GM19025 (cell line): ENCODE measurements around the gene PCNX2.
"Not testable (repeated sequence)": the region's sequence is repeated elsewhere in the genome, so short reads cannot be mapped to it uniquely, and the experiment has no call there.

ENCODE experiments used
- ATAC-seq: cut with Tn5 transposase; IDR thresholded peaks from one replicate; pipeline ENCODE4 v1.9.1; 2021; ENCODE audit warnings: mild to moderate bottlenecking, low read depth, moderate library complexity; ENCODE audit not compliant: unreplicated experiment

PCNX2 gene

DNA sequence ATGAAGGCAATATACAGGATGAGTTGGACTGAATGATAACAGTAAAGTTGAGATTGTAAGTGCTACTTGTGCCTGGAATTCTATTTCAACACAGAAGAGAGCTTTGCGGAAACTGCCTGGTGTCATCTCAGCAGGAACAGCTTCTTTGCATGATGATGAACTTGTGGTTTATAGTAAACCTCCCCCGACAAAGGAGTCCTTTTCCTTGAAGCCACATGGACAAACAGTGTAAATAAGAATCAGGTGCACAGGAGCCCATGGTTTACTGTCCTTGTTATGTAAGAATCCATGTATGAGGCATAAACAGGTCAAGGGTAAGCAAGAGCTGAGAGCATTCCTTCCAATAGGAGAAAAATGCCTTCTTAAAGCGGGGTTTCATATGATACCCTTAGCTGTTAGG lies 66.2 kb downstream of the PCNX2 start:
- no peak for ATAC-seq

DNA sequence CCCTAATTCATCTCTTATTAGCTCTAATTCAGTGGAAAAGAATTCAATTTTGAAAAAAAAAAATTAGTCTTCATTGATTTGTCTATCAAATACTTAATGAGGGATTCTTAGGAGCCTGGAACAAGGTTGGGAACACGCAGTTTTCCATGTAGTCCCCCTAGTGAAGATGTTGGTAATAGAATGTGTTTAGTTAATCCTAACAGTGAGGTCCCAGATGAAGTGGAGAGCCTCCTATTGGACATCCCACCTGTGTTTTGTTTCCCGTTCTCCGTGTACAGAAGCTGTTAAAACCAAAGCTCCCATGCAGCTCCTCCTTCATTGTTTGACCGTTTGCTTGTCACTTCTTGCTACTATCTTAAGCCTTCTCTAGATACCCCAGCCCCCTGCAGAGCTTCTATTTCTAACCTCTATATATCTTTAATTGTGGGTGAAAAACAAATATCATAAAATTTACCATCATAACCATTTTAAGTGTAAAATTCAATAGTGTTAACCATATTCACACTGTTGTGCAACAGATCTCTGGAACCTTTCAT lies 67.5 kb downstream of the PCNX2 start:
- no peak for ATAC-seq

DNA sequence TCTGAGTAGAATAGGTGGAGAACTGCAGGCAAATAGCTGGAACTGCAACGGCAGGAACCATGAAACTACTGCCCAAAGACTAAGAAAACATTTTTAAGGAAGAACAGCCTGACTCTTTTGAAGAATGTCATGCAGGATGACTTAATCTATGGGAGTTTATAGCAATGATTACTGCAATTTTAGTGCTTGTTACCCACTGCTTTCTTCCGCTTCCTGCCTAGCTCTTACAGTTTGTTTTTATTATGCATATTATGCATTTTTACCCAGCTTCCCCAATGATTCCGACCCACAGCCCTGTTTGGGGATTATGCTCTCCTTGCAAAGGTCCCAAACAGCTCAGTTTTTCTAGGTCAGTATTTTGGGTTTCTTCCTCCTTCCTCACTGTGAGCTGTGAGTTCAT lies 71.2 kb downstream of the PCNX2 start:
- no peak for ATAC-seq

DNA sequence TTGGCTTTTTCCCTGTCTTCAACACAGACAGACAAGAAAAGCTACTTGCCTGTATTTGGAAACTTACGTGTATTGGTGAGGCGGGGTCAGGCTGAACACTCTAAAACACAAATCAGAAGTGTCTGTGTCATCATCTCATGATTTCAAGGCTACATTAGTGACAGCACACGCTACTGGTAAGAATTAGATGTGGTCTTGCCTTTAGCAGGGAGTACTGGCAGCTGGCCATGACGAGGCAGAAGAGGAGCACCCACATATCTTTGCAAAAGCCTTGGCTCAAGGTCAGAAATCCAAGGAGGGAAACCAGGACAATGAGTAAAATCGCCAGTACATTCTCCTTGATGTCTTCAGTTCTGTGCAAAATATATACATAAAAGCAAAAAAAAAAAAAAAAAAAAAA lies 77.7 kb downstream of the PCNX2 start:
- ATAC-seq, result no peak

DNA sequence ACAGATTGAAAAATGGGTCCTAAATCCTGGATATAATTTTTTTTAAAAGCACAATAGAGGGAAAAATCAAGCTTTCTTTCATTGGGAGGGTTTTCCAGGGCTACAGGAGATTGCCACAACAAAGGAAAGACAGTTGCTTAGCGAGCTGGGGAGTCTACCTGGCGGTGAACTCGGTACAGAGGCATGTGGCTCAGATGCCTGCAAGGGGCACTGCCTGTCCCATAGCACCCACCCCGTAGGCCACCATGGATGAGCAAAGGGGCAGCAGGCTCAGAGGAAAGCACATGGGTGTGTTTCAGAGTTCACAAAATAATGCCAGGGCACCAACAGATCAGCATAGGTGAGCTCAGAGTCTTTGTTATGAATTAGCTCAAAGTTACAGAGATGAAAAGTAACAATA lies 79.5 kb downstream of the PCNX2 start:
- ATAC-seq, result no peak

DNA sequence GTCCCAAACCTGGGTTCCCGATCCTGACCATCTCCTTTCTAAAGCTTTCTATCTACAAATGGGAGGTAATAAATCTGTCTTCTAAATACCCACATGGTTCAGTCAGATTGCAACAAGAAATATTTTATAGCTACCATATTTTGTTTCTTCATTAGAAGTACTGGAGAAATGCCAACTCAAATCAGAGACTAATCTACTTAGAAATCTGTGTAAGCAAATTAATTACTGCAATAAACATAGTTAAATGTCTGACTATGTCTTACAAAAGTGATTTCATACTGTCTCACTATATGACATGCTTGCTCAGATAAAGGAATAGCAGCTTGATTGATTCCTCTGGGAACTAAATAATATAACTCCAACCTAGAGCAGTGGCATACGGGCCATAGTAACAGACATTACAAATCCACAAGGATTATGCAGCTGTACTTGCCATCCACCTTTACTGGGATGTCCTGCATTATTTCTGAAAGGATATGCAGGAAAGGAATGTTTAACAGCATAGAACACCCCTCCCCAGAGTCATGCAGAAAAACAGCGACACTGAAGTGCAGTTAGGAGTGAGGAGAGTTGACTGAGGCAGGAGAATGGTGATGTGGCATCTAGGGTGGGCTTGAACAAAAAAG lies 80.3 kb downstream of the PCNX2 start:
- no peak for ATAC-seq

DNA sequence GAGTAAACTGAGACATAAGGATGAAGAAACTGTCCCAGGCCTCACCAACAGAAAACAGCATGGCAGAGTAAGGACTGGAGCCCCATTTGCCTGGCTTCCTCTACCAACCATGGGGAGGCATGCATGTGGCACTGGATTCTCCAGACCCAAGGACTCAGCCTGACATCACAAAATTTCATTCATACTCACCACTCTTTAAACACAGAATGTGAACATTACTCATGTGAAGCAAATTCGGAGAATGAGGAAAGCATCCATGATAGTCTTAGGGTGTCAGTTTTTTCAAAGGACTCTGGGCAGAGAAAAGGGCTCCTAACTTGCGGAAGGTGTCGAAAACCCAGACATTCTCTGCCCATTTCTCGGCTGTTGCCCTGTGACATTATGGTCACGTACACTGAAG lies 83.9 kb downstream of the PCNX2 start:
- no peak for ATAC-seq

DNA sequence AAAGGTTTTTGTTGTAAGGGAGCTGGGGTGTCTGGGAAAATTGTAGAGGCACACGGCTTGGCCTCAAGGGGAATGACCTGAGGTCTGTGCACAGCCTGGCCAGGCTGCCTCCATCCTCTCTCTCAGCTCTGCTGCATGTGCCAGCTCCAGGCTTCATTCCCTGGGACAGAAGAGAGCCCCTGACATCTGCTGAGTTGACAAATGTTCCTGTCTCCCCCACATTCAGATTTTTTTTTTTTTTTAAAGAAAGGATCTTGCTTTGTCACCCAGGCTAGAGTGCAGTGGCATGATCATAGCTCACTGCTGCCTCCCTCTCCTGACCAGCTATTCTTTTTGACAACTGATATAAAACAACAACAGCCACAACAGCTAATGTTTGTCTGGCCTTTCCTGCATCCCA lies 84.4 kb downstream of the PCNX2 start:
- no peak for ATAC-seq

DNA sequence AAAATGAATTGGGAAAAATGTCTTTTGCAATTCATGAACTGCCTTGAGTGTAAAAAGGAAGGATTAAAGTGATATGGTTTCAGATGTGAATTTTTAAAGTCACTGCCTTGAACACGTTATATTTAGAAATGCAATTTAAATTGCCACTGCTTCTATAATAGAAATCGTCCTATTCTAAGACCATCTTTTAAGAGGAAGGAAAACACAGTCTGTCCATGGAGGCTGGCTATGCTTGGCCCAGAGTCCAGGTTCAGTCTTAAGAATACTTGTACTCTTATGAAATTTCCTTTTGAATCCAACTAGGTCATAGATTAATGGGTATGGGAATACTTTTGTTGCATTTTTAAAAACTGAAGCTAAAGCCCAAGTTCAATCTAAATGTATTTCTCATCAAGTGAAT lies 86.0 kb downstream of the PCNX2 start:
- ATAC-seq, result no peak

DNA sequence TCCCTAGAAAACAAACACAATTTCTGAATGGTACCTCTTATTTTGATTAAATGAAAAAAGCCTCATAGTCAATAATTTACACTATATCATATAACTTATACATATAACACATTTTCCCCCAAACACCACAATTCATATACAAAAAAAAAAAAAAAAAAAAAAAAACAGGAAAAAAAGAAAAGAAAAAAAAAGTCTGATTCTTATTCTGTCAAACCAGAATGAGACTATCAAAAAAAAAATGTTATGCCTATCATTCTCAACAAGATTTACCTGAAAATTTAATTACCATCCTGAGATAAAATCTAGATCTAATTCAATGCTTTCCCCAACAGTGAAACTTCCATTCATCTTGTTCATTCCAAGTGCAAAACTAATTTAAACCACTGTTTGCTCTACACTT lies 86.8 kb downstream of the PCNX2 start:
- ATAC-seq, result no peak

DNA sequence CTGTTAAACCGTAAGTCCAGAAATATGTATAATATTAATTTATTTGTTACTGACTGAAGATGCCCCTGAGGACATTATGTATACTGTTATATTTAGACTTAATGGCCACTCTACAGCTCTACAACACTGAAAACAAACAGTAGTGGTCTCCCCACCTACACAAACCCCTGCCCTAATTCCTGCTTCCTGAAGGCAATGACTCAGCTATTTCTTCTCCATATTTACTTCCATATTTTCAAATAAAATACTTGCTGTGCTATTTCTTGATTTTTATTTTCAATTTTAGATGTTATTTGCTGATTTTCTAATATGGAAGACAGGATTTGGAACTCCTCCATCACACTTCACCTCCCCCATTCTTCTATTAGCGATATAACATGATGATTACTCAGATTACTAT lies 97.6 kb downstream of the PCNX2 start:
- ATAC-seq, result no peak

DNA sequence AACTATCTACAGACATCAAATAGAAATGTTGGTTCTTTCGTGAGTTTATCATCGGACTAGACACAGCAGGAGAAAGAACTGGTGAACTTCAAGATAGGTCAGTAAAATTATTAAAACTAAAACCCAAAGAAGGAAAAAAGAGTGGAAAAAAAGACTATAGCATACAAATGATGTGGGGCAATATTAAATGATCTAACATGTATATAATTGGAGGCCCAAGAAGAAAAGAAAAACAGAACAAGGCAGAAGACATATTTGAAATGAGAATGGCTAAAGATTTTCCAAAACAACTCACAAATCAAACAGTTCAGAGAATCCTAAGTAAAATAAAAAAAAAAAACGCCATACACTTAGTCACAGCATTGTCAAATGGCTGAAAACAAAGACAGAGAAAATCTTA lies 101.8 kb downstream of the PCNX2 start:
- ATAC-seq, result no peak

DNA sequence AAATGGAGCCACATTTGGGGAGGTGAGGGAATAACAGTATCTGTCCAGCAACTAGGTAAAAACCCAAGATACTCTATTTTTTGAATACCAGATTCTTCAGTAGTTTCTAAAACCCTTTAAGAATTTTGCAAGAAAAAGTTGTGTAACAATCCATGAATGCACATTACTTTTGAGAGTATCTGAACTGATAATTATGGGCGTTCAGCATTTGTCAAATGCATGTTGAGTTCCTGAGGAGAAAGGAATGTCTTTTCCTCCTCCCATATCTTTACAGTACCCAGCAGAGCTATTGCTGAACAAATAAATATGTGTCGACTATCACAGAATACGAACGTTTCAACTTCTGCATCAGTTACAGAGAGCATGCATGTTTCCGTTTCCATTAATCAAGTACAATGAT lies 104.5 kb downstream of the PCNX2 start:
- ATAC-seq, result no peak

DNA sequence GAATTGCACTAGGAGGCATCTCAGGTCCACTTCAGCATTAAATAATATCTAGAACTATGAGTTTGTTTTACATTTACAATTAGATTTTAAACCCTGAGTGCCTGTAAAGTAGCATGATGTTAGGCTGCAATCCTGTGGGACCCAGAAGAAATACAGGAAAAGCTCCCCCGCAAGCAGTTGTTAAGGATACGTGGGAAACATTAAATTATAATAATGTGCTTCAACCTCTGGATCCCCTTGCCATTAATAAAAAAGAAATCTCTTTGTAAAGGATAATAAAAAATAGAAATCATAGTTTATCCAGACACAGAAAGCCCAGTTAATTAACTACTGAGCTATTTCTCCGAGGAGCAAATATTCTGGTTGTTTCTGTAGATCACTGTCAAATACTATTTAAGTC lies 106.0 kb downstream of the PCNX2 start:
- no peak for ATAC-seq

DNA sequence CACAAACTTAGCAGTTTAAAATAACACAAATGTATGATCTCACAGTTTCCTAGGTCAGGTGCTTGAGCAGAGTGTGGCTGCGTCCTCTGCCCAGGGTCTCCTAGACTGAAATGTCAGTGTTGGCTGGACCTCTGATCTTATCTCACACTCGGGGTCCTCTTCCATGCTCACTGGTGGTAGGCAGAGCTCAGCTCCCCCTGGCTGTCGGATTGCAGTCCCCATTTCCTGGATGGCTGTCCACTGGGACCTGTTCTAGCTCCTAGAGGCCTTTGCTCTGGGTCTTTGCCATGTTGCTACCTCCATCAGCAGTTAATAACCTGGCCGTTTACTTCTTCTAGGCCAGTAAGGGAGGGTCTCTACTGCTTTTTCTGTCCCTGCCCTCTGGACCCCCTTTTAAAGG lies 107.5 kb downstream of the PCNX2 start:
- ATAC-seq, result no peak

DNA sequence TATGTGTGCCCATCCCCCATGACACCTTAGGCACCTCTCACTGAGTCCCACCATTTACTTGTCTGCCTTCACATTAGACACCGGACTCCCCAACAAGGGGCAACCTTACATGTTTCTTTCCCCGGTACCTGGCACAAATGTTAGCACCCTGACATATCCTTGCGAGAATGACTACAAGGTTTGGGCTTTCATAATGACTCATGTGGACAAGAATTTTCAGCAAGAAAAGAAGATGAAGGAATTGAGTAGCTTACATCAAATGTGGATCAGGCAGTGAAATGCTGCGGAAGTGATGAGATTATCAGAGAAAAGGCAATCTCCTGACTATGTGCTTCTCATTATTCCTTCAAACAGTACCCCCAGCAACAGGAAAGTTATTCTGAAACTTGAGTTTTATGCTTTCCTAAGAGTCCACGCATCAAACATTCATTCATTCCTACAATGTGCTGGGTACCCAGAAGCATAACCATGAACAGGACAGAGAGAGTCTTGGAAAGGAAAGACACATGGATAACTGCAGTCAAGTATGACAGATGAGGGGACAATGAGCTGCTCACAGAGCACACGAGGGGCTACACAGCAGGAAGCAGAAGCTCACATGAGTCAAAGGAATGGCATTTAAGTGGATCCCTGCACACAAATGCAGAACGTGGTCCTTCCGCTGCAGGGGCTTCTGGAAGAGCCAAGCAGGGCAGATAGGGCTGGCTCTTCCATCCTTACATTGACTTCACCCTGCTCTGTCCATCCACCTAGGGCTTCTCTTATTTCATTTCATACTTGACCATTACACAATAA lies 112.1 kb downstream of the PCNX2 start:
- ATAC-seq, result no peak

DNA sequence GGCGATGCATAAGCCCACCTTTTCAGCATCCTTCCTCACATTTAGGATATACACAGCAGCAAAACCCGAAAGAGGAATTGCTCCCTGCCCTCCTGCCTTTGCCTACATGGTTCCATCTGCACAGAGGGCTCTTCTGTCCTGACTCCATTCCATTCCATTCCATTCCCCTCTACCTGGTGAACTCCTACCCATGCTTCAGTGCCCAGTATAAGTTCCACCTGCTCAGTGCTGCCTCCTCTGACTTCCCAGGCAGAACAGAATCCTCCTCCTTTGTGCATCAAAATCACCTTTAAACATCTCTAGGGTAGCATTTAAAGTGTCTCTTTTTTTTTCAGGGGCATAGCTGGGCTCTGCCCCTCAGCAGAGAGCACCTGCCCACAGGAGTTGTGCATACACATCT lies 112.9 kb downstream of the PCNX2 start:
- ATAC-seq, result no peak

DNA sequence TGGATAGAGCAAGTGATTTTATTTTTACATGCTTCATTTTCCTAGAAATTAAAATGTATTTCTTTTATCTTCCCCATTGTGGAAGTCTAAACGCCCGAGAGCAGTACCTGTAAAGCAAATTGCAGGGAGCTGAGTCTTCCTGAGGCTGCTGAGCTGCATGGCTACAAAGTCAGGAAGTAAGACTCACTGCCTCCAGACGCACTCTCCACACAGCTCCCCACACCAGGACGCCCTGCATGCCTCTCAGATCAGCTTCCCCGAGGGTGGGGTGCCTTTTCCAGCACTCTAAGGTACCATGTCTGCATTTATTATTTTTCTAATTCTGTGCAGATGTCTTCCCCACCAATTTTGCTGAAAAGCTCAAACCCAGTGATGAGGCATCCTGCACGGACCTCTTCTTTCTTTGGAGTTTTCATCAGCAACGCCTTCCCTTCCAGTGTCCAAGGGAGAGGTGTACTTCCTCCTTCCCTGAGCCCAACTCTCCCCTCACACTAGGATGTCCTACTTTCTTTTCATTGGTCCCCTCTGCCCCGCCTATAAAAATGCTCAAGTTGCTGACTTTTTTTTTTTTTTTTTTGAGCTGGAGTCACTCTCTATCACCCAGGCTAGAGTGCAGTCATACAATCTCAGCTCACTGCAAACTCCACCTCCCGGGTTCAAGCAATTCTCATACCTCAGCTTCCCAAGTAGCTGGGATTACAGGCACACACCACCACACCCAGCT lies 114.7 kb downstream of the PCNX2 start:
- ATAC-seq, result no peak

DNA sequence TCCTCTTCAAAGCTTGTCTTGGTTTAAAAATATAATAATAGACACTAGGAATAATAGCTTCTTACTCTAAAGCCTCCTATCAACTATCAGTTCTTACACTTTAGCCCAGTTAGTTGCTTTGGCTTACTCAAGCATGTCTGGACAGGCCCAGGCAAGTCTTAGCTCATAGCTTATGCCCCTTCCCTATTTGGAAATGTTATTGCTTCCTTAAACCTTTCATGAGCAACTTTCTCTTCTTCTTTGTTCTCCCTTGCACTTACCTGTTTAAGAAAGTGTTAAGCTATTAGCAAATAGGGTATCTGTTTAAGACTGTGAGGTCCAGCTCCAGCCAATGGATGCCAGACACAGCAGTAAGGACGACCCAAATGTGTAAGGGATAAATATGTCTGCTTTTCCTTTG lies 115.9 kb downstream of the PCNX2 start:
- not testable (repeated sequence) for ATAC-seq

DNA sequence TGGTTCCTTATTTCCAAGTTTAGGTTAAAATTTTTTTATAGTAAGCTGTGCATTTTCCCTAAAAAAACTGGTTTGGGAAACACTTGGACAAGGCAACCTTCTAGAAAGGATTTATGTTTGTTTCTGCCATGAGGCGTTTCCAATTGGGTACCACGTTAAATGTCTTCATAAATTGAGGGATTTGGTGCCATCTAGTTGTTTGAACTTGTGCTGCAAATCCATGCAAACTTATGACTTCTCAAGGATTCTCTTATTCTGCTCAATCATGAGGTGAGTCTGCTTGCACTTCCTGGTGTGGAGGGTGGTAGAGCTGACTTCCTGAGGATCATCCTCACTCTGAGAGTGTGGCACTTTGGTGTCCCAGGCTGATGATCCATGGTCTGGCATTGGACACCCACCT lies 123.3 kb downstream of the PCNX2 start:
- ATAC-seq, result no peak

DNA sequence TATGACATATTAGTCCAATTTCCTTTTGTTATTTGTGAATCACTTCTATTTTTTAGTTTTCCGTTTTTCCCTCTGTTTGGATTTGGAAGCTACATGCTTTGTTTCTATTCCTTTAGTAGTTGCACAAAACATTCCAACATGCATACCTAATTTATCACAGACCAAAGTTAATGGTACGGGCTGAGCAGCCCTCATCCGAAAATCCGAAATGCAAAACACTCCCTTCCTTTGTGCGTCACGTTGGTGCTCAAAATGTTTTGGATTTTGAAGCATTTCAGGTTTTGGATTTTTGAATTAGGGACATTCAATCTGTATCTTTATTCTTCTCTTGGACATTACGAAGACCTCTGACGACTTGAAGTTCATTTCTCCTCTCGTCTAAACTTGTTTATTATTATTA lies 124.8 kb downstream of the PCNX2 start:
- no peak for ATAC-seq

DNA sequence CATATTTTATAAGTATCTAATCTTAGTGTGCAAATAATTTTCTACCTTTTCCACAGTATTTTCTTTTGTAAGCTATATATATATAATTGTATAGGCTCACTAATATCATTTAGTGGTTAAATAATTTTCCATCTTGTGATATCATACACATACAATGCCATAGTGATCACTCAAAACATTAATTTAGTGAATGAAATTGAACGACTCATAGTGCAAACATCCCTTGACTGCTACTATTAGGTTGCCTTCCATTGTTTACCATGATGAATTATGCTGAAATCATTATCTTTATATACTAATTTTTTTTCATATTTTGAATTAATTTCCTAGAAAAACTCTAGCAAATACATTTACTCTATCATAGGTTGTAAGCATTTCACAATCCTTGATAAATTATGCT lies 127.1 kb downstream of the PCNX2 start:
- ATAC-seq, result no peak
